Jurkat, Clone E6-1 (cell line): Measurements from ENCODE around the gene ACACA.

Source experiments
- DNase-seq: peaks from one replicate; pipeline ENCODE4 v3.0.0-alpha.2; 2011; ENCODE audit warnings: low read depth, low spot score
- H3K4me3 ChIP-seq: 2 replicates; pipeline ENCODE4 v1.5.1; 2011; ENCODE audit warnings: mild to moderate bottlenecking, low read length, control low read depth, moderate library complexity

ACACA gene

DNA sequence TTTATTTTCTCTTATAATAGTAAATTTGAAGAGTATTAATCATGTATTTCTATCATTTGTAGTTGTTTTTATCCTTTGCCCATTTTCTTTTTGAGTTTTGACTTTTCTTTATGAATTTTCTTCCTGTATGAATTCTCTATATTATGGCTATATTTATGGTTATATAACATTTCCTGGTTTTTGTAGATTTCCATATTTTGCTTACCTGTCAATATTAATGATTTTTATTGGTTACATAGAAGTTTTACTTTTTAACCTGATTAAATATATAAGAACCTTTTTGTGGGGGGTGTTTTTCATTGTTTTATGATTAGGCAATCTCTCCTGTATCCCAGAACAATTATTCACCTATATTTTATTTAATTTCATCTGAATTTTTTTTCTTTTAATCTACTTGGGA is 364.7 kb downstream of the ACACA start:
- no peak overlapping the region for H3K4me3 ChIP-seq
- no peak for DNase-seq

DNA sequence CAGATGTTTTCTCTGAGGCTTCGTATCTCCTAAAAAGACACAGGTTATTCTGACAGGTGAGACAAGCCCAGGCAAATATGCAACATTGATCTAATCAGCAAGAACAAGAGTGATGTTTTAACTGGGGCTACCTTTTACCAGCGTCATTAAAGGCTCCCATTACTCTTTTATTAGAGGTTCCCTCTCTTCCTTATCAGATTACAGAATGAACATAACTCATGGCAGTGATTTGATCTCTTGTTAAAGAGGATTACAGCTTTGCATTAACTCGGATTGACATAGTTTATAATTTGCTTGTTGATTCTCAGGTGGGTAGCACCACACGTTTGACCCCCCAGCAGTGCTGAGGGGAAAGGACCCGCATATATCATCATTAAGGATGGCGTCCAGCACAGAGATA is 367.4 kb downstream of the ACACA start:
- DNase-seq: no peak
- H3K4me3 ChIP-seq: no peak overlapping the region

DNA sequence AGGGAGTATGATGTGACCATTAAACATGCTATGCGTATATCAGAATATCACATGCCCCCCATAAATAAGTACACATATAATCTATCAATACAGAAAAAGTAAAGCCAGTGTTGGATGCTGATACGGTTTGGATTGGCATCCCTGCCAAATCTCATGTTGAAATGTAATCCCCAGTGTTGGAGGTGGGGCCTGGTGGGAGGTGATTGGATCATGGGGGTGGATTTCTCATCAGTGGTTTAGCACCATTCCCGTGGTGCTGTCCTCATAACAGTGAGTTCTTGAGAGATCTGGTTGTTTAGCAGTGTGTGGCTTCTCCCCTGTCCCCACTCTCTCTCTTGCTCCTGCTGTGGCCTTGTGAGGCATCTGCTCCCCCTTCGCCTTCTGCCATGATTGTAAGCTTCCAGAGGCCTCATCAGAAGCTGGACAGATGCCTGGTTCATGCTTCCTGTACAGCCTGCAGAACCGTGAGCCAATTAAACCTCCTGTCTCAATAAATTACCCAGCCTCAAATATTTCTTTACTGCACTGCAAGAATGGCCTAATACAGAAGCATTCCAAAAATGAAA is 369.0 kb downstream of the ACACA start:
- no peak overlapping the region for H3K4me3 ChIP-seq
- no peak for DNase-seq
